GM12891 (cell line): ENCODE measurements around the gene TAGAP.

Source experiments
- PAX5 ChIP-seq: IDR thresholded peaks from 2 replicates; pipeline ENCODE4 v1.6.1; 2011; ENCODE audit warnings: low read length, moderate library complexity, mild to moderate bottlenecking; ENCODE audit not compliant: insufficient read depth, severe bottlenecking
- POLR2A ChIP-seq: IDR thresholded peaks from 2 replicates; pipeline ENCODE4 v1.6.1; 2011; ENCODE audit warnings: low read depth, low read length, control low read depth
- POLR2AphosphoS5 ChIP-seq: IDR thresholded peaks from 2 replicates; pipeline ENCODE4 v1.6.1; 2011; ENCODE audit warnings: low read depth, low read length, control low read depth
- SPI1 ChIP-seq: IDR thresholded peaks from 2 replicates; pipeline ENCODE4 v1.6.1; 2011; ENCODE audit warnings: low read depth, low read length, control low read depth
- TAF1 ChIP-seq: IDR thresholded peaks from 2 replicates; pipeline ENCODE4 v1.6.1; 2011; ENCODE audit warnings: low read depth, low read length, control low read depth

DNA sequence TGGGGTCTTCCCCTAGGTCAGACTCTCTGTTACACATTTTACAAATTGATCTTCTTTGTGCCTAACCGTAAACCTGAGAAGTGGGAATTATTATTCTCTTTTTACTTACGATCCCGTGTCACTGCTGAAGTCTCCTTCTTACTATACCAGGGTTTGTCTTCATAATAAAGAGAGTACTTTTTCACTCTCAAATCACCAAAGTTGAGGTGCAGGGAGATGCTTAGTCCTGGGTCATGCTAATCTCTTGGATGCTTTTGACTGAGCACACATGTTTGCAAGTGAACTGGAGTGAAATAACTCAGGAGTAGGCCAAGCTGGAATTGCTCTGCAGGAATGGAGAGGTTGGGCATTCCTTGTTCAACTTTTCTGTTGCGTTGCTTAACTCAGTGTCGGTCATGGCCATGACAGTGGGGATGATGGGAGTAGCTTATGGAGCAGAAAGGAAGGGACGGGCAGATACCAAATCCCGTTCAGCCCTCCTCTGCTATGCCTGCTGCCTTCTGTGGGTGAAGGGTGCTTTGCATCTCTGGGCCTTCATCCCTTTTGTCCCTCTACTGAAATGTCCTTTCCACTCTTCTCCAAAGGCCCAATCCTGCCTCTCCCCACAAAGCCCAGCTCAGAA, 15.2 kb upstream of the TAGAP start:
- TF ChIP-seq SPI1 (no peak), POLR2AphosphoS5 (no peak), POLR2A (no peak), TAF1 (no peak), PAX5 (no peak)
